HG02623 (cell line): ENCODE measurements around the gene FREY1.
A peak's percentile ranks its signal among the peaks of the same experiment; 100 is the strongest.

Experiments used
- ATAC-seq: cut with Tn5 transposase; IDR thresholded peaks from one replicate; pipeline ENCODE4 v1.9.1; 2021; ENCODE audit warnings: moderate library complexity; ENCODE audit not compliant: unreplicated experiment

Gene FREY1

DNA sequence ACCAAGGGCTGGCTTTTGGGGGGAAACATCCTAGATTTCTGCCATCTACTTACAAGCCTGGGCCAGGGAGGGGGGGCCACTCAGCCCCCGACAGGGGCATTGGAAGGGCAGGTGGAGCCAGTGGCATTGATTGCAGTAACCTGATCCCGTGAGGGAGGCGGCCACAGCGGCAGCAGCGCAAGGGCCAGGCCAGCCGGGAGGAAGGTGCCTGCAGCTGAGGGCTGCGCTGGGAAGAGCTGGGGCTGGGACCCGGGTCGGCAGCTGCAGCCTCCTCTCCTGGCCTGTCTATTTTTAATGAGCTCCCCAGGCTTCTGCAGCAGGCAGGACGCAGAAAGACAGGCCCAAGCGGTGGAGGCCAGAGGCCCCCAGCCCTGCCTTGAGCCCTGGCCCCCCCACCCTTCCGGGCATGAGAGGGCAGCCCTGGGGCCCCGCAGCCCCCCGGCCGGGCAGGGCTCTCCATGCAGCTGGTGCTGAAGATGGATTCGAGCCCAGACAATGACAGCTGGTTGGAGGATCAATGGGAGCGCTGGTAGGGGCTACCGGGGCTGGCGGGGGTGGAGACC lies 10.6 kb downstream of the FREY1 start:
- no peak for ATAC-seq

DNA sequence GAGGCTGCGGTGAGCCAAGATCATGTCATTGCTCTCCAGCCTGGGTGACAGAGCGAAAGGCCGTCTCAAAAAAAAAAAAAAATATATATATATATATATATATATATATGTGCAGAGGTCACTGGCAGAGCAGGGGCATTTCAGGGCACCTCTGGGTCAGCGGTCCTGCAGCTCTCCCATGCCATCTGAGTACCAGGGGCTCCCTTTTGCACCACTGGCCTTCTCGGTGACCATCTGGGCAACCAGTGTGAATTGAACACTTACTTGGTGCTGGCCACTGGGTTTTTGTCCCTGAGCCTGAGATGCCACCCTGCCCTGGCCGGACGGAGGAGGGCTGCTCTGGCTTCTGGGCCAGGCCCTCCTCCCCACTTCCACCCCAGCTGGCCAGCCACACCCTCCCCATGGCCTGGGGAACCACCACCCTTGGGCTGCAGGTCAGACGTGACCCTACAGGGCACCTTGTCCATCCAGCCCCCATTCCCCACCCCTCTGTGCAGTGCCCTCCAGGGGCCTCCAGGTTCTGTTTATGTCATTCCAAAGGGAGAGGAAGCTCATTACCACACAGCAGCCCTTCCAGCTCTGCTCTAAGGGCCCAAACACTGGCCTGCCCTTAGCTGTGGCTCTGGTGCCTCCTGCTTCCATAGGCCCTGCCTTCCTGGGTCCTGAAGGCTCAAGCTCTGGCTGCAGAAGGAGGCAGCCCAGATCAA lies 11.4 kb downstream of the FREY1 start:
- ATAC-seq, result no peak

DNA sequence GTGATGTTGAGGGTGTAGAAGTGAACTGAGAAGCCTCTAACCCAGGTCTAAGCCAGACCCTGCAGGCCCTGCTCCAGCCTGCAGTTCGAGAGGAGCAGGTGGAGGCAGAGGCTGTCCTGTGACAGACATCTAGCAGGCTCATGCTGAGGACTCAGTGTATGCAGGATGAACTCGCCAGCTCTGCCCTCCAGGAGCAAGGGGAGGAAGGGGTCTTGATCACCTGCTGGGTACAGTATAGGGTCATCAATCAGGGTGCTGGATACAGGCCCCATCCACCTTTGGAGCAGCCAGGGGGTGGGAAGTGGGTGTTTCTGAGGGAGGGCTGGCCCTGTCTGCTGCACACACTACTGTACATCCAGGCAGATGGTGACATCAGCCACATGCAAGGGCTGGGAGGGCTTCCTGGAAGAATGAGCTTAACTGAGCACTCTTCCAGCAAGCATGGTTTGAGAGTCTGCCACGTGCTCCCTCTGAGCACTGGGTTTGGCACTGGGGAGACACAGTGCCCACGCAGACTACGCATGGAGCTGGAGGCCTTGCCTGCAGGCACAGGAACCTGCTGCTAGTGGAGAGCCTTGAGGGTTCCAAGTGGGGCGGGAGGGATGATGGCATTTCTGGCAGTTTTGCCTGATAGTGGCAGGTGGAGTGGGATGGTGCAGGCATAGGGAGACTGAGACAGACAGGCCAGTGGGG lies 12.4 kb downstream of the FREY1 start:
- ATAC-seq, result no peak

DNA sequence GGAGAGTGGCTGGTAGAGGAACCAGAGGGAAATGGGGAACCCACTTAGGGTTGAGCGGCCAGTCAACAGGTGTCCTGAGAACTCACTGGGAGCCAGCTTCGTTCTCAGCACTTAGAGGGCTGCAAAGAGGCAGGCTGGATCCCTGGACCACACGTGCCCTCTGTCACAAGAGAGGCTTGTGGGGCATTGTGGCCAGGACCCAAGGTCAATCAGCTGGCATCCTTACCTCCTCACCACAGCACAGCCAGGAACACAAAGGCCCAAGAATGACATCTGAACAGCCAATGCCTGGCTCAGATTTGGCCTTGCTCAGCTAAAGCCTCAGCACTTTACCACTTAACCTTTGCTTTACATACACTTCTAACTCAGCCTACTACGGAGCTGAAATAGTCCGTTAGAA lies 14.2 kb downstream of the FREY1 start:
- ATAC-seq, result no peak

DNA sequence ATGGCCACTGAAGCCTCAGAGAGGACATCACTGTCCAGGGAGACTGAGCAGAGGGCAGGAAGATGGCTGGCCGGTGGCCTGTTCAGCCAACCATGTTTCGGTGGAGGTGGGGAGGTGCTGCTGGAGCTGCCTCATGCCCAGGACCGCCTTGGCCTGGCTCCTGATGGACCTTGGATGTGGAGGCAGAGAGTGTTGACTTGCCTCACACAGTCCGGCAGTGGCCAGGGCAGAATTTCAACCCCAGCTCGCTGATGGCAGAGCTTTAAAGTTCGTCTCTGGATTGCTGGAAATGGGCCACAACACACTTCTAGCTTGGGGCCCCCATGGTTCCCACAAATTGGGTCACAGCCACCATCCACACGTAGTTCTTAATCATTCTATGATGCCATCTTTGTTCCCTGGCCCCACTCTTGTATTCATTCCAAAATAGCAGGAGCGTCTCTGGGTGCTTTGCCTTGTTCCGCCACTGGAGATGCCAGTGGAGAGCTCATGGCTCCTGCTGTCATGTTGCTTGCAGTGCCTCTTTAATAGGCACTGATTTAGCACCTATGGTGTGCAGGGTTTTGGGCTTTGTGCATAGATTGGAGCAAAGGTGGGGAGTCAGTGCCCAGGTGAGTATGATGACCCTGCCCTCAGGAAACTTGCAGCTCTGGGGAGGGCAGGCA lies 16.1 kb downstream of the FREY1 start:
- ATAC-seq, result no peak

DNA sequence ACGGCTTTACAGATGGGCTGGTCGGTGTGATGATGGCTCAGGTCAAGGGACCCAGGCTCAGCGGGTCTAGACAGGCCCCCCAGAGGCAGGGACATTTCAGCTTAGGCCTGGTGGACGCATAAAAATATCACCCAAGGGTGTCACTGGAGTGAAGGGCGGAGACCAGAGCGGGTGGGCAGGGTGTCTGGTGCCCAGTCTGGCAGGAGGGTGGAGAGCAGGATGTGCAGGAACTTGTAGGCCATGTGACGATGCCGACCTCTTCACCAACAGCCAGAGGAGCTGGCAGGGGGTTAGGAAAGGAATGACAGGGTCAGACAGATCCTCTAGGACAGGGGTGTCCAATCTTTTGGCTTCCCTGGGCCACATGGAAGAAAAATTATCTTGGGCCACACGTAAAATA lies 17.1 kb downstream of the FREY1 start:
- no peak for ATAC-seq

DNA sequence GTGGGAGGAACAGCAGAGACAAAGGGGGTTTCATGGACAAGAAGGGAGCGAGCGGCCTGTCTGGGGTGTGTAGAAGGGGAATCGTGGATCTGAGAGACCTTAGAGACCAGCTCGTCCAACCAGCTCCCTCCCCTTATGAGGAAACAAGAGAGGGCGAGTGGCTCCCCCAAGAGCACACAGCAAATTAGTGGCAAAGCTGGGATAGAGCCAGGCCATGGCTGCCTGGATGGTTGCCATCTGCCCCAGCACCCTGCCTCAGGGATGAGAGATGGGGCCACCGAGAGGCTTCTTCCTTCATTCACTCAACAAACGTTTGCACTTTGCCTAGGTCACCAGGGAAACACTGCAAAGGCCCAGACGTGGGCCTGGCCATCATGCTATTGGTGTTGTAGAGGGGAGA lies 17.5 kb downstream of the FREY1 start:
- ATAC-seq, result no peak

DNA sequence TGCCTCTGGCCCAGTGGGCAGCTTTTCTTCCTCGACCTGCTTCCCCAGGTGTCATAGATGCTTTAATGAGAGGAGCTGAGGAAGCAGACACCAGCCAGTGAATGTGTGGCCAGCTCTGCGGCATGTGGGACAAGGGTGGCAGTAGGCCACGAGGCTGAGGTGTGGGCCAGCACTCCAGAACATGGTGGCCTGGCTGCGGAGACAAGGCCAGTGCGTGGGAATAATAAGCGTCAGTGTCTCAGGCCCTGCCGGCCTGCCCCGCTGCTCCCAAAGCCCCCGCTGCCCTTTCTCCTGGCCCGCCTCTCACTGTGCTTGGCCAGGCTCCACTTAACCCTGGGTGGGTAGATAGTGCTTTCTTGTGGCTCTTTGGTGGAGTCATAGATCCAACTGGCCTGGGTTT lies 19.5 kb downstream of the FREY1 start:
- ATAC-seq, result no peak

DNA sequence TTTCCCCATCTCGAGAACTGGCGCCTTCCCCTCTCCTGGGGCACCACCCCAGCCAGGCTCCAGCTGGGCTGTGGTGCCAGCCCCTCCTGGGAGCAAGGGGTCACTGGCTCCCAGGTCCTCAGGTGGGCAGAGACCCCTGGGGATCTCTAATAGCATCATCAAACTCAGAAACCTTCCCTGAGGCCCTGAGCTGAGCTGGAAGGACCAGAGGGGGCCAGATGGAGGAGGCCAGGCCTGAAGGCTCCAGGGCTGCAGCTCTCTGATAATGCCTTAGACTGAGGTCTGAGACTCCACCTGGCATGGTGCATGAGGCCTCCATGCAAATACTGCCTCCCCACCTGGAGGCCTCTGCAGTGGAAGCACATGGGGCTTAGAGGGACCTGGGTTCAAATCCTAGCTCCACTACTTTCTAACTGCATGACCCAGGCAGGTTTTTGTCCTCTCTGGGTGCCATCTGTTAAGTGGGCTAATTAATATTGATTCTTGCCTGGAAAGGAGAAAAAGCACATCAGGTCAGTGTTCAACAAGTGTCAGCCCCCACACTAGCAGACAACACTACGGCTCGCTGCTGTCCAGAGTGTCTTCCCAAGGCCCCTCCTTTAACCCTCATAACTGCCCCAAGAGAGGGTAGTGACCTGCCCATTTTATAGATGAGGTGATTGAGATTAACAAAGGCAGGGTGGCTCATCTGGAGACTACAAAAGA lies 20.1 kb downstream of the FREY1 start:
- no peak for ATAC-seq

DNA sequence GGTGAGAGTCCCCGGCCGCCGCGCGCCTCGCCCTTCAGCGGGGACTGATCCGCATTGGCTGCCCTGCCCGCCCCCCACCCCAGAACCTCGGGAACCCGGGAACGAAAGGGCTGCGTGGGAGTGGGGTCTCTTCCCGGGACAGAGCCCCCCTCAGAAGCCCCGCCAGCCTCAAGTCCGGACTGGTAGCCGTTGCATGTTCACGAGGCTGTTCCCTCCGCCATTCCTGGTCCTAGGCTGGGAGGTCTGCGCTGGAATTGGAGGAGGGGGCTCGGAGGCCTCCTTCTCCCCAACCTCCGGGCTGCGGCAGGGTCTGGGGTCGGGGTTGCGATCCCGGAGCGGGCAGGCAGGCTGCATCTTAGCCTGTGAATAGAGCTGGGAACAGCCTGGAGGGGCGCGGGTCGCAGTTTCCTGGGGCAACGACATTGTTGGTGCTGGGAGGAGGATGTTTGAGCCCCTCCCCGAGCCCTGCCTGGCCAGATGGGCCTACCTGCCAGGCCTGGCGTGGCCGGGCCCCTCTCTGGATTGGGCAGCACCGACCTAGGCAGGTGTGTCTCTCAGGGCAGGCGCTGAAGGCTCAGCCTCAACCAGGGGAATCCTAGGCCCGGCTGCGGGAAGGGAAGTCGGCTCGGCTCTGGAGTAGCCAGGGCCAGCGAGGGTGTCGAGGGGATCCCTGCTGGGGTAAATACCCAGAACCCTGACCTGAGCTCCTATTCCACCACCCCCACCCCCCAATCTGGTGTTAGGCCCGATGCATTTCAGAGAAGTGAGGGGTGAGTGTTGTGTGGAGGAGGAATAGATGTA lies 20.9 kb downstream of the FREY1 start:
- no peak for ATAC-seq

DNA sequence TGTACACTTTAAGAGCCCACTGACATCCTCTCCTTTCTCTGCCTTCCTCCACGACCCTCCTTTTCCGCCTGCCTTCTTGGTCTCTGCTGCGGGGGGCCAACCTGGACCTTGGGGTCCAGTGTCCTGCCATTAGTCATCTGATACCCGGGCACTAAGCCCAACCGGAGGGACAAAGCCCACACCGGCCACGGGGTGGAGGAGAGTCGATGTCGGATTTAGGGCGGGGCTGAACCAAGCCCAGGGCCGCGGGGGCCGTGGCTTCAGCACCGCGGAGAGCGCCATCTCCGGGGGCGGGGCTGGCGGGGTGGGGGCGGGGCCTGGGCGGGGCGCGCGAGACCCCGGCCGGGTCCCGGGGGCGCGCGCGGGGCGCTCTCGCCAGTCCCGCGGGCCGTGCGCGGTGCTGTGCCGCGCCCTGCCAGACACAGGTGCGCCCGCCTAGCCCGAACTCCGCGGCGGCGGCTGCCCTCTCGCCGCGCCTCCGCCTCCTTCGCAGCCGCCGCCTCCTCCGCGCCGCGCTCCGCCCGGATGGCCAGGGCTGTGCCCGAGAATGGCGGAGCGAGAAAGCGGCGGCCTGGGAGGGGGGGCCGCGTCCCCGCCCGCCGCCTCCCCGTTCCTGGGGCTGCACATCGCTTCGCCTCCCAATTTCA lies 21.7 kb downstream of the FREY1 start, which contains the start of gene MAPK8IP1:
Gene MAPK8IP1, plus strand, starts transcription at position 378 of the 647 bp plus-strand sequence. Its CDS starts 170 bp downstream, at position 548.
- ATAC-seq, result peak; percentile 62

DNA sequence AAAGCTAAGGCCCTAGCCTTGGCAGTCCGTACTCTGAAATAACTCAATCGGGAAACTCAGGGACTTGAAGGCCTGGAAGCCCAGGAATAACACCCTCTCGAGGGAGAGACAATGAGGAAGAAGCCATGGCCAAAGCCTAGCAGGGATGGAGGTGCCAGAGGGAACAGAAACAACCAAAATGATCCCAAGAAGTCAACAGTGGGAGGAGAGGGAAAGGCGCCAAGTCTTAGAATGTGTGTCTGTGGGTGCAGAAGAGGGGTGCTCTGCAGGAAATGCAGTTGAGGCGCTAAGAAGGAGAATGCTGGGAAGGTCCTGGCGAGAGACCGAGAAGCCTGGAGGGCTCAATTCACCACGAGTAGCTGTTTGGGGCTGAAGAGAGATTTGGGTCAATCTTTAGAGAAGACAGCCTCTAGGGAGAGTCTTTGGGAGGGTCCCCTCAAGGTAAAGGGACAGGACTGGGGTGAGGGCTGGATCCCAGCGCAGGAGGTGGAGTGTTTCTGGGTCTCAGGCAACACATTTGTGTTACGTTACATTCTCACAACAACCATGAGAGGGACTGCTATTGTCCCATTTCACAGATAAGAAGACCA lies 22.4 kb downstream of the FREY1 start:
- no peak for ATAC-seq

DNA sequence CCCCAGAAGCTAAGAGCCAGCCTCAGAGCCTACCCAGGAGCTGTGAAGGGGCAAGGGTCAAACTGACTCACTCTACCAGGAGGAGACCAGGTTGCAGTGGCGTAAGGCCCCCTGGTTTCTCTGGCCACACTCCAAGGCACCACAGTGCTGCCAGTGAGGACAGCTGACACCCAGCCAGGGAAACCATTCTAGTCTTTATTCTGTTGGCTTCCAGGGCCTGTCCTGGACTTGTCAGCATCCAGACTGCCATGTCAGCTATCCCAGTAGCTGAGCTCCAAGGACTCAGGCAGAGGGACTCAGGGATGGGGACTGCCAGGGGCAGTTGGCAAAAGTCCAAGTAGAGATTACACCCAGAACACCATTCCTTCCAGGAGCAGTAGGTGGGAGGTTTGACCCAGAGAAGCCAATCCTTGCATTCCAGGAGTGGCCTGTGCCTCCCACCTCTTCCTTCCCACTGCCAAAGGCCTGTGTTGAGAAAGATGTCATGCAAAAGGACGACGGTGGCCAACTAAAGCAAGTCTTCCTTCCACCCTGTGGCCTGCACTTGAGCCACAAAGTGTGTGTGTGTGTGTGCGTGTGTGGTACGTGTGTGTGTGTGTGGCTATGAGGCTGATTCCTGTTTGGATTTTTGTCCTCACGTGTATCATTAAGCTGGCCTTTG lies 25.2 kb downstream of the FREY1 start:
- ATAC-seq, result no peak

DNA sequence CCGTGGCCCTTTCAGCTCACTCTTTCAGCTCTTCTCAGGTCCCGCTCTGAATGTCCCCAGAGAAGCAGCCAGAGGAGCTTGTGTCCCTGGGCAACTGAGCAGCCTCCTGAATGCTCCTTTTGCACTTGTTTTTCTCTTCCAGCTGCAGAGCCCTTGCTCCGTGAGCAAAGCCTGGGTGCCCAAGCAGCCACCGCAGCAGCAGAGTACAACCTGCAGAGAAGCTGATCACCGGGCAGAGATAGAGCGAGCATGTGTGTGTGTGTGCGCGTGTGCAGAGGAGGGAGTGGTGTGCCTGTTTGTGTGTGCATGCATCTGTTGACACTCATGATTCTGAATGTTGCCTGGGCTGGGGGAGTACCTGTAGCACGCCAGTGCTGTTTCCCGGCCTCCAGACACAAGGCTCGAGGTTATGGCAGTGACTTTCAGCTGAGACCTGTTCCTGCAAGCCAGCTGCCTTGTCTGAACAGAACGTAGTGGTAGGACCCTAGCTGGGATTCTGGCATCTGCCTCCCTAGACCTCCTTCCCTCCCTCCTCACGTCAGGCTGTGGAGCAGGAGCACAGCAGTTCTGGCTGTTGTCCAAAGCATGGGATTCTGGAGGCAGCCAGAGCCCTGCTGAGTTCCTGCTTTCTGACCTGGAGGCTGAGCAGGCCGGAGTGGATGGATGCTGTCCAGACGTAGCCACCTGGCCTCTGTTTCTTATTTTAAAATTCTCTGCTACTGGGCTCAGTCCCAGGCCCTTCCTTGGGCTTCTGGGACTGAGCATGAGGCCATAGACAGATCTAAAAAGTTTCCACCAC lies 26.1 kb downstream of the FREY1 start:
- ATAC-seq, result no peak

DNA sequence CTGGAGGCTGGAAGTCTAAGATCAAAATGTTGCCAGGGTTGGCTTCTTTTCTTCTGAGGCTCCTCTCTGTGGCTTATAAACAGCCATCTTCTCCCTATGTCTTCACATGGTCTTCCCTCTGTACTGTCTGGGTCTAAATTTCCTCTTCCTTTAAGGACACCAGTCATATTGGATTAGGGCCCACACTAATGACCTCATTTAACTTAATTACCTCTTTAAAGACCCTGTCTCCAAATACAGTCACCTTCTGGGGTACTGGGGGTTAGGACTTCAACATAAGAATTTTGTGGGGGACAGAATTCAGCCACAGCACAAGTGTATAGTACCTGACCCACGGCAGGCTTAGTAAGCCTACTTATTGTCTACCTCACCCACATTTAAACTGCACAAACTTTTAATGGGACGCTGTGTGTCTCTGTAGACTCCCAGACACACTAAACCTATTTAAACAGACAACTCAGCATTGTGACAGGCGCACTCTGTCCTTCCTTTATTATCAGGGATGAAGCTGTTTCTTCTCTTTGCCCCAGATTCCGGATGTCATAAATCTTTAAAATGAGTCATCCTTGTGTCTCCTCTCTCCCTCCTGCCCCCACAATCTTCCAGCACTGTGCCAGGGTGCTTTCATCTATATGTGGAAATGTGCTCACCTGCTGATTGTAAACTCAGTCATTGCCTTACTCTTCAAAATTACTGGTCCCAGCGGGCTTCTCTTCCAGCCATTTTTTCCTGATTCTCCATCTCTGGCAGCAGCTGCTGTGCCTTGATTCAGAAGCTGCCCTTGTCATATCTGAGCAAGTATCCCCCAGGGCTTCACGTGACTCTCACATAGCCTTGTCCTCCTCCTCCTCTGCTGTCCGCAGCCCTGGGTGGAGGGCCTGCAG lies 27.0 kb downstream of the FREY1 start:
- no peak for ATAC-seq

DNA sequence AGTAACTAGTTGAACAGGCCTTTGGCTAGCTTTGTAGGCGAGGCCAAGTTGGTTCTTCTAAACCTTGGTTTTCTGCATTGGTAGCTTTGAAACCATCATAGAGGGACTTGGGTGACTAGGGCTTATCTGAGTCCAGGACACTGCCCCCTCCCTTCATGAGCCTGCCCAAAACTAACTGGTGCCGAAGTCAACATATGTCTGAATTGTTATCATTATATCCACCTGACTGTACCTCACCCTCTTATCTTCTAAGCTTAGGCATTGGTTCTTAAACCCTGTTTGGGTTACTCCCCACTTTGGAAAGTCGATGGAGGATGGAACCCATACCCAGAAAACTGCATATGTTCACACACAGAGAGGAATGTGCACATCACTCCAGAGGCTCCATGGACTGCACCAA lies 29.2 kb downstream of the FREY1 start:
- no peak for ATAC-seq

DNA sequence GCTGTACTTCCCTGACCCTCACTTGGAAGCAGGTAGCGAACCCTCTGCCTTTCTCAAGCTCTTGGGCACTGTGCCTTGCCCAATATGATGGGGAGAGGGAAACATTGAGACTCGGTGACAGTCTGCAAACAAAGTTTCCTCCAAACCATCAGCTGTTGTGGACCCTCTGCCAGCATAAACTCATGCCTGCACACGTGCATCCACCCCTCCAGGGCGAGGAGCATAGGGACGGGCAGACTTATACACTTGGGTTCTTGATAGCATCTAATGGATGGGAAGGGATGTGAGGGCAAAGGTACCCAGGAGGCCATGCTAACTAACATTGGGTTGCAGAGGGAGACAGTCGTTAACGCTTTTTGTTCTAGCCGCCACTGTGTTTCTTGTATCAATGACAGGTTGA lies 29.9 kb downstream of the FREY1 start:
- no peak for ATAC-seq
